DND-41 (cell line): ENCODE results near the gene HMGB2.

ENCODE experiments used
- ATAC-seq: fragments of 200-7000 bp; cut with Tn5 transposase; 3 replicates; pipeline ENCODE4 v1.9.1; 2021; ENCODE audit warnings: low read depth; ENCODE audit not compliant: insufficient read depth
- DNase-seq: peaks from one replicate; pipeline ENCODE4 v3.0.0-alpha.2; 2020
- H2AFZ ChIP-seq: 2 replicates; pipeline ENCODE4 v1.6.0; 2012; ENCODE audit warnings: low read depth, low read length
- H3K27ac ChIP-seq: 2 replicates; pipeline ENCODE4 v1.5.1; 2012; ENCODE audit warnings: low read length, inconsistent platforms
- H3K27me3 ChIP-seq: fragments of 200-600 bp; sonication (generic); 2 replicates; pipeline ENCODE4 v1.6.0; 2012; ENCODE audit warnings: low read length, mild to moderate bottlenecking, inconsistent platforms; ENCODE audit not compliant: insufficient read depth, poor library complexity
- H3K36me3 ChIP-seq: 2 replicates; pipeline ENCODE4 v1.5.1; 2012; ENCODE audit warnings: low read length, inconsistent platforms; ENCODE audit not compliant: insufficient read depth
- H3K4me1 ChIP-seq: 2 replicates; pipeline ENCODE4 v1.5.1; 2012; ENCODE audit warnings: mild to moderate bottlenecking, low read length; ENCODE audit not compliant: insufficient read depth
- H3K4me2 ChIP-seq: 2 replicates; pipeline ENCODE4 v1.6.0; 2012; ENCODE audit warnings: mild to moderate bottlenecking, moderate library complexity, low read length, inconsistent platforms; ENCODE audit not compliant: insufficient read depth
- H3K4me3 ChIP-seq, 2 experiments: fragments of 200-600 bp in 1 of 2; shearing (Covaris generic) in 1 of 2; 2 replicates each; pipeline ENCODE4 v1.5.1; 2012 to 2016; ENCODE audit warnings: inconsistent platforms in 2 of 2, low read length in 2 of 2, mild to moderate bottlenecking in 2 of 2, low read depth in 1 of 2, moderate library complexity in 1 of 2
- H3K79me2 ChIP-seq: 2 replicates; pipeline ENCODE4 v1.6.0; 2012; ENCODE audit warnings: low read length, inconsistent platforms; ENCODE audit not compliant: insufficient read depth
- H3K9ac ChIP-seq: 2 replicates; pipeline ENCODE4 v1.6.0; 2012; ENCODE audit warnings: low read depth, mild to moderate bottlenecking, inconsistent platforms, low read length, moderate library complexity
- H3K9me3 ChIP-seq: 2 replicates; pipeline ENCODE4 v1.5.1; 2012; ENCODE audit warnings: low read length, moderate library complexity, mild to moderate bottlenecking, inconsistent platforms; ENCODE audit not compliant: insufficient read depth, severe bottlenecking
- H4K20me1 ChIP-seq: 2 replicates; pipeline ENCODE4 v1.6.0; 2012; ENCODE audit warnings: low read length; ENCODE audit not compliant: insufficient read depth
- EZH2 ChIP-seq: IDR thresholded peaks from 3 replicates; pipeline ENCODE4 v1.6.1; 2012; ENCODE audit warnings: borderline replicate concordance, low read depth, mild to moderate bottlenecking, moderate library complexity, low read length, inconsistent platforms; ENCODE audit not compliant: severe bottlenecking
- TF ChIP-seq, protein P1 (sequence below): IDR thresholded peaks from 2 replicates; pipeline ENCODE4 v1.5.1; 2012; ENCODE audit warnings: borderline replicate concordance, low read length, moderate library complexity, mild to moderate bottlenecking; ENCODE audit not compliant: poor library complexity, severe bottlenecking; ENCODE audit errors: extremely low read depth

The HMGB2 gene

DNA sequence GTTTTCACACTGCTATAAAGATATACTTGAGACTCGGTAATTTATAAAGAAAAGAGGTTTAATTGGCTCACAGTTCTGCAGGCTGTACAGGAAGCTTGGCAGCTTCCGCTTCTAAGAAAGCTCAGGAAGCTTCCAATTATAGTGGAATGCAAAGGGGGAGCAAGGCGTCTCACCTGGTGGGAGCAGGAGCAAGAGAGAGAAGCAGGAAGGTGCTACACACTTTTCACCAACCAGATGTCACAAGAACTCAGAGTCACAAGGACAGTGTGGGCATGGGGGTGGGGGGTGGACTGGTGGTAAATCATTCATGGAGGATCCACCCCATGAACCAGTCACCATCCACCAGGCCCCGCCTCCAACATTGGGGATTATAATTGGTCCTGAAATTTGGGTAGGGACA, 22.8 kb downstream of the HMGB2 start:
- DNase-seq (no peak), ATAC-seq (0 out of 3 replicates have a peak, but pooled peaks have one; percentile 16)
- Histone ChIP-seq H3K4me1 (no peaks in the 10 kb centered on the region), H3K9me3 (no peaks in the 10 kb centered on the region), H3K27ac (no peak overlapping the region), H3K79me2 (peaks cover 17% of the 10 kb centered on the region; the same call in 1 of the 2 replicates), H4K20me1 (peaks cover 10% of the 10 kb centered on the region), H2AFZ (no peak overlapping the region), H3K4me3 (no peak overlapping the region), H3K27me3 (no peaks in the 10 kb centered on the region), H3K36me3 (peaks cover 79% of the 10 kb centered on the region), H3K9ac (no peak overlapping the region), H3K4me2 (no peak overlapping the region)
- TF ChIP-seq EZH2 = no peak
- TF ChIP-seq, protein P1, sequence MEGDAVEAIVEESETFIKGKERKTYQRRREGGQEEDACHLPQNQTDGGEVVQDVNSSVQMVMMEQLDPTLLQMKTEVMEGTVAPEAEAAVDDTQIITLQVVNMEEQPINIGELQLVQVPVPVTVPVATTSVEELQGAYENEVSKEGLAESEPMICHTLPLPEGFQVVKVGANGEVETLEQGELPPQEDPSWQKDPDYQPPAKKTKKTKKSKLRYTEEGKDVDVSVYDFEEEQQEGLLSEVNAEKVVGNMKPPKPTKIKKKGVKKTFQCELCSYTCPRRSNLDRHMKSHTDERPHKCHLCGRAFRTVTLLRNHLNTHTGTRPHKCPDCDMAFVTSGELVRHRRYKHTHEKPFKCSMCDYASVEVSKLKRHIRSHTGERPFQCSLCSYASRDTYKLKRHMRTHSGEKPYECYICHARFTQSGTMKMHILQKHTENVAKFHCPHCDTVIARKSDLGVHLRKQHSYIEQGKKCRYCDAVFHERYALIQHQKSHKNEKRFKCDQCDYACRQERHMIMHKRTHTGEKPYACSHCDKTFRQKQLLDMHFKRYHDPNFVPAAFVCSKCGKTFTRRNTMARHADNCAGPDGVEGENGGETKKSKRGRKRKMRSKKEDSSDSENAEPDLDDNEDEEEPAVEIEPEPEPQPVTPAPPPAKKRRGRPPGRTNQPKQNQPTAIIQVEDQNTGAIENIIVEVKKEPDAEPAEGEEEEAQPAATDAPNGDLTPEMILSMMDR = no peak

DNA sequence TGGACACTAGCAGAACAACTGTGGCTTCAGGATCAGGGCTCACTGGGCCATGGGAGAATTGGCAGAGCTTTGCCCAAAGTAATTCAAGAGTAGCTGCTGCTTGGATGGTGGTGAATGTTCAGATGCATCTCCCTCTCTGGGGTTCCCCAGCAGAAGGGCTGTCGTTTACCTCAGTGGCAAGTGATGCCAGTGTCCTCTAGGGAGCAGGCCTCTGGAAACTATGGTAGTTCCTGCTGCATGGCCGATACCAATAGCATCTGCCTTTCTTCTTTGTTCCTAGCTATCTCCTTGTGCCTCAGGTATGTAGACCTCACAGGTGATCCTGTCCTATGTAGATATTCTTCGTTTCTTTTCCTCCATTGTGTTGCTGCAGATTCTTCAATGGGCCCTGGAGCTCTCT, 26.4 kb downstream of the HMGB2 start:
- H2AFZ ChIP-seq = no peak overlapping the region
- H3K9ac ChIP-seq = no peak overlapping the region
- H3K9me3 ChIP-seq = no peaks in the 10 kb centered on the region
- H3K27ac ChIP-seq = no peak overlapping the region
- peaks cover 10% of the 10 kb centered on the region for H4K20me1 ChIP-seq
- H3K27me3 ChIP-seq = no peaks in the 10 kb centered on the region
- H3K79me2 ChIP-seq = peaks cover 28% of the 10 kb centered on the region
- H3K4me1 ChIP-seq = no peaks in the 10 kb centered on the region
- H3K4me2 ChIP-seq = no peak overlapping the region
- DNase-seq (no peak), ATAC-seq (no peak)
- peaks cover 76% of the 10 kb centered on the region for H3K36me3 ChIP-seq
- TF ChIP-seq, protein P1 = no peak
- no peak for TF ChIP-seq EZH2
- no peak overlapping the region for H3K4me3 ChIP-seq

DNA sequence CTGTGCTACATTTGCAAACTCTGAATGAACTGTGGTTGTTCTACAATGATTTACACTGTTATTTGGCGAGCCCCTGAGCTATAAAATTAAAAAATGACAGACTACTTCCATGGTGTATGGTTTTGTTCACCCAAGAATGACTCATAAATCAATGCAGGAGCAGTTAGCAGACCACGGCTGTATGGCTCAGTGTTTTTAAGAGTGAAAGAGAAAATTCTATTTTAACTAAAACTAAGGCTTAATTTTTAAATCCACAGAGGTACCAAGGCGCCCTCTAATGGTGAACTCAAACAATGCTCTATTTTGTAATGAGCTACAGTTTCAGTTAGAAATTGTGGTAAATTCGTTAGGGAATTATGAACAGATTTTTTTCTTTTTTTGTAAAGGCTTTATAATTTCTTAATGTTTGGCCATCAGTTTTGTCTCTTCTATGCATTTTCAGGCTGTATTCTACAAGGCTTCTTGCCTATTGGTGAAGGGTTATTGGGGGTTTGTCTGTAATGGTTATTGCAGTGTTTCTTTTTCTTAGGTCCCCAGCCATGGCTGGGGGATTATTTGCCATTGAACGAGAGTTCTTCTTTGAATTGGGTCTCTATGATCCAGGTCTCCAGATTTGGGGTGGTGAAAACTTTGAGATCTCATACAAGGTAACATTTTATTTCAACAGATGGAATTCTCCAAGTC, 32.5 kb downstream of the HMGB2 start:
- H3K79me2 ChIP-seq = peaks cover 22% of the 10 kb centered on the region
- H3K9me3 ChIP-seq = no peaks in the 10 kb centered on the region
- DNase-seq = peak; percentile 30
- peaks cover 72% of the 10 kb centered on the region for H3K36me3 ChIP-seq
- no peak overlapping the region for H3K9ac ChIP-seq
- peak; percentile 75 for ATAC-seq
- no peak overlapping the region for H2AFZ ChIP-seq
- H3K4me1 ChIP-seq = peaks cover 12% of the 10 kb centered on the region
- H4K20me1 ChIP-seq = no peaks in the 10 kb centered on the region; the same call in 1 of the 2 replicates
- H3K27me3 ChIP-seq = no peaks in the 10 kb centered on the region
- no peak for TF ChIP-seq EZH2
- TF ChIP-seq, protein P1 = peak; percentile 85
- H3K27ac ChIP-seq = peak overlapping the region; percentile 68
- H3K4me2 ChIP-seq = 0 out of 2 replicates have a peak overlapping the region, but pooled peaks have one; percentile 11
- H3K4me3 ChIP-seq = no peak overlapping the region
